ENCODE data around the gene AAR2.

The AAR2 gene

DNA sequence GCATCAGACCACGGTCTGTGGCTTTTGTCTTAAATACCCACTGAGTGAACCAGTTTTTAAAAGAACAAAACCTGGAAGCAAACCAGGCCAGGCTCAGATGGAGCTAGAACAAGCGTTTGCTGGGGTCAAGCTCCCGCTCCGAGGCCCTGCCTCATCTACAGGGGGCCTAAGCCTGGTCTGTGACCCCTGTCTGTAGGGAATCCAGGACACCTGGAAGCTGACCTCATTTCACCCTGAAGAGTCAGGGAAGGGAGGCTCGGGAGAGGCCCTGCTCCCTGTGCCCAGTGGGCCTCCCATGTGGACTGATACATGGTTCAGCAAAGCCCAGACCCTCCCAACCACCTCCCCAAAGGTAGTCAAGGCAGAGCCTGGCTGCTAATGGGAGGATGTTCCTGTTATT is 43.1 kb downstream of the AAR2 start:
- TF ChIP-seq ZFX (IDR thresholded peaks at IDR 0.05; ENCODE audit: borderline replicate concordance) (no peak), CTCF (IDR thresholded peaks at IDR 0.05) (no peak)
- H3K27ac ChIP-seq = no peak overlapping the region

DNA sequence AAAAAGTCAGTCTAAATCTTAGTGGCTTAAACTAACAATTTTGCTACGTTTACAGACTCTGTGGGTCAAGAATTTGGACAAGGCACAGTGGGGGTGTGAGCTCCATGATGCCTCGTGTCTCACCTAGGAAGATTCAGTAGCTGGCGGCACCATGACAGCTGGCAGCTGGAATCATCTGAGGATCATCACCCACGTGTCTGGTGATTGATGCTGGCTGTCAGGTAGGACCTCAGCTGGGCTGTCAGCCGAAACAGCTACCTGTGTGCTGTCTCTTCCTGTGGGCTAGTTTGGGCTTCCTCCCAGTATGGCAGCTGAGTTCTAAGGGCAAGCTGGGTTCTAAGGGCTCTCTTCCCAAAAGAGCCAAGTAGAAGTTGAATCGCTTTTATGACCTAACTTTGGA is 43.5 kb downstream of the AAR2 start:
- H3K27ac ChIP-seq = no peak overlapping the region
- TF ChIP-seq CTCF (IDR thresholded peaks at IDR 0.05) (no peak), ZFX (IDR thresholded peaks at IDR 0.05; ENCODE audit: borderline replicate concordance) (no peak)

DNA sequence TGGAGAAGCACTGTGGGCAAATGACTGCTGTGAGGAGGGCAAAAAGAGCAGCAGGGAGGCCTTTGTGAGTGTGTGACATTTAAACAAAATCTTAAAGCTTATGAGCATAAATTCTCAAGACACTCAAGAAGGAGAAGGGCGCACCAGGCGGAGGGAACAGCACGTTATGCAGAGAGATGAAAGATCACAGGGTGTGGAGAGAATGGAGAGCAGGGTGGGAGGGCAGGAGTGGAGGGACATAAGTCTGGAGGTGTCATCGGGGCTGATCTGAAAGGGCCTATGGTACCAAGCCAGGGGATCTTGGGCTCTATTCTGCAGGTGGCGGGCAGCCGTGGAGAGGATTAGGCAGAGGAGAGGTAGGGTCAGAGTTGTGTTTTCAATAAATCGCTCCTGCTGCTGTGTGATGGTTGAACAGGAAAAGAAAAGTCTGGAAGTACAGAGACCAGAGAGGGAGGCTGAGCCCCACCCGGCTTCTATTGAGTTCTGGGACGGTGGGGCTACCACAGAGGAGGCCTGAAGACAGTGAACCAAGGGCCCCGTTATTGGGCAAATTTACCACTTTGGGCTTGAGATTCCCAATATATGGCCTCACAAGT is 45.6 kb downstream of the AAR2 start:
- TF ChIP-seq CTCF (IDR thresholded peaks at IDR 0.05) (no peak), ZFX (IDR thresholded peaks at IDR 0.05; ENCODE audit: borderline replicate concordance) (no peak)

DNA sequence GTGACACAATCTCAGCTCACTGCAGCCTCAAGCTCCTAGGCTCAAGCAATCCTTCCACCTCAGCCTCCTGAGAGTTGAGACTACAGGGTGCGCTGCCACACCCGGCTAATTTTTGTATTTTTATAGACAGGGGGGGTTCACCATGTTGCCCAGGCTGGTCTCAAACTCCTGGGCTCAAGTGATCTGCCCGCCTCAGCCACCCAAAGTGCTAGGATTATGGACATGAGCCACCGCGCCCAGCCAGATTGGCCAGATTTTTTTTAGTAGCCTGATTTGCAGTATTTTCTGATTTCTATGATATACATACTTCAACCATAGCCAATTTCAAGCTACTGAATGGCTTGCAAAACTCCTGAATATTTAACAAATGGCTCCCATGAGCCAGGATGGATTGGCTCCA is 48.5 kb downstream of the AAR2 start:
- TF ChIP-seq ZFX (IDR thresholded peaks at IDR 0.05; ENCODE audit: borderline replicate concordance) (no peak), CTCF (IDR thresholded peaks at IDR 0.05) (no peak)

More for the DNA sequence above, 45.6 kb downstream of the AAR2 start:
- no peak overlapping the region for H3K27ac ChIP-seq

GRCh38 chr20:36285746-36286447 is 49.6 kb downstream of the AAR2 start:
- TF ChIP-seq ZFX (IDR thresholded peaks at IDR 0.05; ENCODE audit: borderline replicate concordance) (no peak), CTCF (IDR thresholded peaks at IDR 0.05) (no peak)

More for the DNA sequence above, 48.5 kb downstream of the AAR2 start:
- H3K27ac ChIP-seq = no peak overlapping the region

GRCh38 chr20:36297656-36298055 is 61.4 kb downstream of the AAR2 start:
- TF ChIP-seq CTCF (IDR thresholded peaks at IDR 0.05) (no peak), ZFX (IDR thresholded peaks at IDR 0.05; ENCODE audit: borderline replicate concordance) (no peak)
- H3K27ac ChIP-seq = no peak overlapping the region

More at GRCh38 chr20:36285746-36286447, 49.6 kb downstream of the AAR2 start:
- no peak overlapping the region for H3K27ac ChIP-seq

DNA sequence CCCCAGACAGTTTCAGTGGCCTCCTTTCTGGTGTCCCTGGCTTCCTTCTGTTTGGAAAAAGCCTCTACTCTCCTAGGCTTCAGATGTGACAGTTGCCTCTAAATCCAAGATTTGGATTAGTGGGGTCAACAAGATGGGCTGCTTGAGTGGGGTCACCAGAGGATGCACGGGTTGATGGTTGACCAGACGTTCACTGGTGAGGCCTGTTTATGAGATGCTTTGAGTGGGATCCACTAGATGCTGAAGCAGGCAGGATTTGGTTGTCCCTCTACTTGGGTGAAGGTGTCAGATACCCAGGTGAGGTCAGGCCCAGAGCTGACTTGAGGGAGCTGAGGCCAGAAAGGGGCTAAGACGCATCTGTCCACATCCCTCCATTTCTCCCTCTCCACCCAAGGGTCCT is 61.8 kb downstream of the AAR2 start:
- H3K27ac ChIP-seq = no peak overlapping the region
- TF ChIP-seq ZFX (IDR thresholded peaks at IDR 0.05; ENCODE audit: borderline replicate concordance) (no peak), CTCF (IDR thresholded peaks at IDR 0.05) (no peak)
